IPS-18c (cell line): ENCODE measurements around the gene TEN1.

ENCODE experiments used
- H3K4me3 ChIP-seq: 2 replicates; pipeline ENCODE4 v1.7.0; 2013; ENCODE audit warnings: low read depth, mild to moderate bottlenecking, low read length, moderate library complexity; ENCODE audit not compliant: insufficient read depth
- H3K9me3 ChIP-seq: one replicate; pipeline ENCODE4 v1.6.1; 2013; ENCODE audit warnings: mild to moderate bottlenecking, low read length, moderate library complexity; ENCODE audit not compliant: control insufficient read depth, insufficient read depth

TEN1 gene

GRCh38 chr17:76014100-76014924 lies 35.3 kb downstream of the TEN1 start:
- no peak overlapping the region for H3K4me3 ChIP-seq
- no peaks in the 10 kb centered on the region for H3K9me3 ChIP-seq

- no peak overlapping the region for H3K4me3 ChIP-seq
Observed at GRCh38 chr17:76014925-76015261, 35.9 kb downstream of the TEN1 start.

GRCh38 chr17:76017481-76018339 lies 38.7 kb downstream of the TEN1 start:
- no peak overlapping the region for H3K4me3 ChIP-seq

More at GRCh38 chr17:76014925-76015261, 35.9 kb downstream of the TEN1 start:
- H3K9me3 ChIP-seq = no peaks in the 10 kb centered on the region

GRCh38 chr17:76018340-76018680 lies 39.3 kb downstream of the TEN1 start:
- H3K4me3 ChIP-seq = no peak overlapping the region
- H3K9me3 ChIP-seq = no peaks in the 10 kb centered on the region

More at GRCh38 chr17:76017481-76018339, 38.7 kb downstream of the TEN1 start:
- H3K9me3 ChIP-seq = no peaks in the 10 kb centered on the region

- H3K9me3 ChIP-seq = no peaks in the 10 kb centered on the region
- no peak overlapping the region for H3K4me3 ChIP-seq
Observed at GRCh38 chr17:76018801-76019200, 39.8 kb downstream of the TEN1 start.

- no peaks in the 10 kb centered on the region for H3K9me3 ChIP-seq
- no peak overlapping the region for H3K4me3 ChIP-seq
Observed at GRCh38 chr17:76019833-76020467, 40.9 kb downstream of the TEN1 start.

- Histone ChIP-seq H3K9me3 (no peaks in the 10 kb centered on the region), H3K4me3 (no peak overlapping the region)
Observed at GRCh38 chr17:76022285-76022684, 43.2 kb downstream of the TEN1 start.

- Histone ChIP-seq H3K9me3 (peaks cover 1% of the 10 kb centered on the region), H3K4me3 (no peak overlapping the region)
Observed at GRCh38 chr17:76022973-76023899, 44.2 kb downstream of the TEN1 start.

GRCh38 chr17:76023900-76024237 lies 44.8 kb downstream of the TEN1 start:
- Histone ChIP-seq H3K4me3 (no peak overlapping the region), H3K9me3 (peaks cover 2% of the 10 kb centered on the region)

GRCh38 chr17:76024353-76024752 lies 45.3 kb downstream of the TEN1 start:
- H3K9me3 ChIP-seq = peaks cover 2% of the 10 kb centered on the region
- no peak overlapping the region for H3K4me3 ChIP-seq

- Histone ChIP-seq H3K9me3 (peaks cover 2% of the 10 kb centered on the region), H3K4me3 (no peak overlapping the region)
Observed at GRCh38 chr17:76025294-76025693, 46.3 kb downstream of the TEN1 start.

- Histone ChIP-seq H3K9me3 (peaks cover 2% of the 10 kb centered on the region), H3K4me3 (no peak overlapping the region)
Observed at GRCh38 chr17:76026714-76027158, 47.7 kb downstream of the TEN1 start.

- H3K4me3 ChIP-seq = no peak within 1 kb of the TSS
- peaks cover 2% of the 10 kb centered on the region for H3K9me3 ChIP-seq
Observed at GRCh38 chr17:76027159-76027839, 48.3 kb downstream of the TEN1 start, which contains the start of gene EVPL. Gene EVPL, minus strand, starts transcription at chr17:76027306. Its CDS starts 108 bp downstream, at chr17:76027198.

- peaks cover 2% of the 10 kb centered on the region for H3K9me3 ChIP-seq
- H3K4me3 ChIP-seq = no peak overlapping the region
Observed at GRCh38 chr17:76032073-76032779, 53.2 kb downstream of the TEN1 start.

GRCh38 chr17:76032780-76033108 lies 53.7 kb downstream of the TEN1 start:
- H3K4me3 ChIP-seq = no peak overlapping the region
- H3K9me3 ChIP-seq = peaks cover 2% of the 10 kb centered on the region

GRCh38 chr17:76033139-76033538 lies 54.1 kb downstream of the TEN1 start:
- Histone ChIP-seq H3K9me3 (peaks cover 2% of the 10 kb centered on the region), H3K4me3 (no peak overlapping the region)
